ENCODE results near the gene ST3GAL3. TPM values are rescaled to one million over a fixed set of nuclear protein-coding genes. Genes with fewer than 3 reads are reported as not detected.

The ST3GAL3 gene
- total and polyA plus RNA-seq, 10 of the 15 experiments (the other 5 are each of a cell fraction or from before 2014, with no cell fraction given), result 1.2 to 19.3 (median 11.0) TPM

DNA sequence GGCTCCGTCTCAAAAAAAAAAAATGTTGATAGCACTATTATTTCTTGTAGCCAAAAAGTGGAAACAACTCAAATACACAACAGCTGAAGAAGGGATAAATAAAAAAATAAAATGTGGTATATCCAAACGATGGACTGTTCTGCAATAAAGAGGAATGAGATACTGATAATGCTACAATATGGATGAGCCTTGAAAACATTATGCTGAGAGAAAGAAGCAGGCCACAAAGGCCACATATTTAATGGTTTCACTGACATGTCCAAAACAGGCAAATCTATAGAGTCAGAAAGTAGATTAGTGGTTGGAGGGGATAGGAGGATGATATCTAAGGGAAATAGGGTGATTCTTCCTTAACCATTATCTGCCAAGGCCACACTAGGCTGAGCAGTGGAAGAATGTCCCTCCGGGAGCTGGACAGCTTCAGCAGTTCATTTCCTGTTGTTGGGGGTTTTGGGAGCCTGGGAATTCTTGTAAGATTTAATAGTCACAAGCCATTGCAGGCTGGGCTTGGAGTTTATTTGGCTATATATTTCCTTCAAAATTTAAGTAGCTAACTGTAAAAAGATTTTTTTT lies 53.5 kb downstream of the ST3GAL3 start:
- TF ChIP-seq, protein P1, sequence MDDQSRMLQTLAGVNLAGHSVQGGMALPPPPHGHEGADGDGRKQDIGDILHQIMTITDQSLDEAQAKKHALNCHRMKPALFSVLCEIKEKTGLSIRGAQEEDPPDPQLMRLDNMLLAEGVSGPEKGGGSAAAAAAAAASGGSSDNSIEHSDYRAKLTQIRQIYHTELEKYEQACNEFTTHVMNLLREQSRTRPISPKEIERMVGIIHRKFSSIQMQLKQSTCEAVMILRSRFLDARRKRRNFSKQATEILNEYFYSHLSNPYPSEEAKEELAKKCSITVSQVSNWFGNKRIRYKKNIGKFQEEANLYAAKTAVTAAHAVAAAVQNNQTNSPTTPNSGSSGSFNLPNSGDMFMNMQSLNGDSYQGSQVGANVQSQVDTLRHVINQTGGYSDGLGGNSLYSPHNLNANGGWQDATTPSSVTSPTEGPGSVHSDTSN (IDR thresholded peaks at IDR 0.05; ENCODE audit: insufficient replicate concordance, low read depth, low read length), result no peak
- TF ChIP-seq, protein P2, sequence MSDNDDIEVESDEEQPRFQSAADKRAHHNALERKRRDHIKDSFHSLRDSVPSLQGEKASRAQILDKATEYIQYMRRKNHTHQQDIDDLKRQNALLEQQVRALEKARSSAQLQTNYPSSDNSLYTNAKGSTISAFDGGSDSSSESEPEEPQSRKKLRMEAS (IDR thresholded peaks at IDR 0.05; ENCODE audit: low read depth, low read length), result no peak
- TF ChIP-seq ZSCAN29 (IDR thresholded peaks at IDR 0.05), result no peak
- TF ChIP-seq CBX3 (IDR thresholded peaks at IDR 0.05; ENCODE audit: borderline replicate concordance, low read depth), result no peak
- TF ChIP-seq, protein P3, sequence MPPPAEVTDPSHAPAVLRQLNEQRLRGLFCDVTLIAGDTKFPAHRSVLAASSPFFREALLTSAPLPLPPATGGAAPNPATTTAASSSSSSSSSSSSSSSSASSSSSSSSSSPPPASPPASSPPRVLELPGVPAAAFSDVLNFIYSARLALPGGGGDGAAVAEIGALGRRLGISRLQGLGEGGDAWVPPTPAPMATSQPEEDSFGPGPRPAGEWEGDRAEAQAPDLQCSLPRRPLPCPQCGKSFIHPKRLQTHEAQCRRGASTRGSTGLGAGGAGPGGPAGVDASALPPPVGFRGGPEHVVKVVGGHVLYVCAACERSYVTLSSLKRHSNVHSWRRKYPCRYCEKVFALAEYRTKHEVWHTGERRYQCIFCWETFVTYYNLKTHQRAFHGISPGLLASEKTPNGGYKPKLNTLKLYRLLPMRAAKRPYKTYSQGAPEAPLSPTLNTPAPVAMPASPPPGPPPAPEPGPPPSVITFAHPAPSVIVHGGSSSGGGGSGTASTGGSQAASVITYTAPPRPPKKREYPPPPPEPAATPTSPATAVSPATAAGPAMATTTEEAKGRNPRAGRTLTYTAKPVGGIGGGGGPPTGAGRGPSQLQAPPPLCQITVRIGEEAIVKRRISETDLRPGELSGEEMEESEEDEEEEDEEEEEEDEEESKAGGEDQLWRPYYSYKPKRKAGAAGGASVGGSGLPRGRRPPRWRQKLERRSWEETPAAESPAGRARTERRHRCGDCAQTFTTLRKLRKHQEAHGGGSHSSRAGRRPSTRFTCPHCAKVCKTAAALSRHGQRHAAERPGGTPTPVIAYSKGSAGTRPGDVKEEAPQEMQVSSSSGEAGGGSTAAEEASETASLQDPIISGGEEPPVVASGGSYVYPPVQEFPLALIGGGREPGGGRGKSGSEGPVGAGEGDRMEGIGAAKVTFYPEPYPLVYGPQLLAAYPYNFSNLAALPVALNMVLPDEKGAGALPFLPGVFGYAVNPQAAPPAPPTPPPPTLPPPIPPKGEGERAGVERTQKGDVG (CRISPR knock-in tag; IDR thresholded peaks at IDR 0.05), result no peak
- TF ChIP-seq, protein P4, sequence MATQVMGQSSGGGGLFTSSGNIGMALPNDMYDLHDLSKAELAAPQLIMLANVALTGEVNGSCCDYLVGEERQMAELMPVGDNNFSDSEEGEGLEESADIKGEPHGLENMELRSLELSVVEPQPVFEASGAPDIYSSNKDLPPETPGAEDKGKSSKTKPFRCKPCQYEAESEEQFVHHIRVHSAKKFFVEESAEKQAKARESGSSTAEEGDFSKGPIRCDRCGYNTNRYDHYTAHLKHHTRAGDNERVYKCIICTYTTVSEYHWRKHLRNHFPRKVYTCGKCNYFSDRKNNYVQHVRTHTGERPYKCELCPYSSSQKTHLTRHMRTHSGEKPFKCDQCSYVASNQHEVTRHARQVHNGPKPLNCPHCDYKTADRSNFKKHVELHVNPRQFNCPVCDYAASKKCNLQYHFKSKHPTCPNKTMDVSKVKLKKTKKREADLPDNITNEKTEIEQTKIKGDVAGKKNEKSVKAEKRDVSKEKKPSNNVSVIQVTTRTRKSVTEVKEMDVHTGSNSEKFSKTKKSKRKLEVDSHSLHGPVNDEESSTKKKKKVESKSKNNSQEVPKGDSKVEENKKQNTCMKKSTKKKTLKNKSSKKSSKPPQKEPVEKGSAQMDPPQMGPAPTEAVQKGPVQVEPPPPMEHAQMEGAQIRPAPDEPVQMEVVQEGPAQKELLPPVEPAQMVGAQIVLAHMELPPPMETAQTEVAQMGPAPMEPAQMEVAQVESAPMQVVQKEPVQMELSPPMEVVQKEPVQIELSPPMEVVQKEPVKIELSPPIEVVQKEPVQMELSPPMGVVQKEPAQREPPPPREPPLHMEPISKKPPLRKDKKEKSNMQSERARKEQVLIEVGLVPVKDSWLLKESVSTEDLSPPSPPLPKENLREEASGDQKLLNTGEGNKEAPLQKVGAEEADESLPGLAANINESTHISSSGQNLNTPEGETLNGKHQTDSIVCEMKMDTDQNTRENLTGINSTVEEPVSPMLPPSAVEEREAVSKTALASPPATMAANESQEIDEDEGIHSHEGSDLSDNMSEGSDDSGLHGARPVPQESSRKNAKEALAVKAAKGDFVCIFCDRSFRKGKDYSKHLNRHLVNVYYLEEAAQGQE (IDR thresholded peaks at IDR 0.05; ENCODE audit: low read depth, low read length), result no peak
- TF ChIP-seq RELA (IDR thresholded peaks at IDR 0.05; ENCODE audit: borderline replicate concordance, partially characterized antibody), result no peak
- TF ChIP-seq YBX1 (IDR thresholded peaks at IDR 0.05), result no peak
- TF ChIP-seq LARP7 (IDR thresholded peaks at IDR 0.05), result no peak
- TF ChIP-seq RUNX3 (IDR thresholded peaks at IDR 0.05; ENCODE audit: low read length), result no peak
- no peak for TF ChIP-seq DPF2 (IDR thresholded peaks at IDR 0.05)
- no peak for TF ChIP-seq KDM1A (IDR thresholded peaks at IDR 0.05; ENCODE audit: borderline replicate concordance)
- no peak for TF ChIP-seq CEBPB (IDR thresholded peaks at IDR 0.05; ENCODE audit: borderline replicate concordance in 1 of 2, low read depth in 2 of 2, low read length in 2 of 2)
- no peak for TF ChIP-seq ASH2L (IDR thresholded peaks at IDR 0.05; ENCODE audit: borderline replicate concordance, low read depth)
- TF ChIP-seq CHD2 (IDR thresholded peaks at IDR 0.05; ENCODE audit: borderline replicate concordance, low read depth, low read length), result no peak
- H2AFZ ChIP-seq (ENCODE audit: control insufficient read depth, low read depth, low read length), result no peak overlapping the region
- BruUV-seq (replicated peaks), result no TSS peak
- H3K4me1 ChIP-seq (ENCODE audit: control insufficient read depth, insufficient read depth, low read length), result peaks cover 5% of the 10 kb centered on the region; the same call in 1 of the 2 replicates
- ATAC-seq (no peak), FAIRE-seq (no peak), DNase-seq (ENCODE audit: low read depth, low spot score) (no peak)
- H3K27ac ChIP-seq (ENCODE audit: control insufficient read depth, insufficient read depth), result no peak overlapping the region
- WGBS (ENCODE audit: insufficient coverage, insufficient replicate concordance, low lambda C conversion rate, missing lambda C conversion rate), result 98% methylated on average over 3 of the region's 3 CpGs
- SMC1A ChIA-PET (ENCODE audit: uncharacterized antibody, unreplicated experiment), result interaction anchor here (0.6 to 3.5 kb wide), 2 partner anchors 174 to 481 kb away, joined by 3 to 29 read pairs; no protein-coding TSS in a partner anchor
- H3K9me3 ChIP-seq (replicated peaks; ENCODE audit: control insufficient read depth, insufficient read depth, low read length), result no peaks in the 10 kb centered on the region
- intact Hi-C loops (cut with micrococcal nuclease; ENCODE audit: unreplicated experiment), result loop anchor here (5.0 kb wide), 2 partner anchors 234 to 524 kb away; no protein-coding TSS in a partner anchor
- peaks cover 2% of the 10 kb centered on the region for H3K79me2 ChIP-seq (ENCODE audit: control insufficient read depth, insufficient read depth, low read length)
- H3K4me2 ChIP-seq (ENCODE audit: control insufficient read depth, insufficient read depth), result no peak overlapping the region
- H3K27me3 ChIP-seq (replicated peaks in 1 of 2; ENCODE audit: control insufficient read depth in 2 of 2, insufficient read depth in 2 of 2, low read length in 1 of 2), result no peaks in the 10 kb centered on the region
- RAD21 ChIA-PET (ENCODE audit: unreplicated experiment), result interaction anchor here (0.9 to 3.2 kb wide), 2 partner anchors 174 to 183 kb away, joined by 3 to 22 read pairs; no protein-coding TSS in a partner anchor
- H3K36me3 ChIP-seq (ENCODE audit: control insufficient read depth in 2 of 2, insufficient read depth in 2 of 2, low read length in 1 of 2), result no peaks in the 10 kb centered on the region
- H3K4me3 ChIP-seq, result no peak overlapping the region
- CTCF ChIA-PET, result interaction anchor here (0.7 to 14.9 kb wide), 7 partner anchors 13 to 232 kb away, joined by 3 to 1117 read pairs (median 4); partner anchors contain the start of genes ARTN and IPO13
- H3K9ac ChIP-seq (ENCODE audit: control insufficient read depth, insufficient read depth, low read length), result no peak overlapping the region
- in situ Hi-C loops (cut with MboI), result loop anchor here (5.0 to 10.0 kb wide), 2 partner anchors 171 to 274 kb away; partner anchors contain the start of genes ARTN and SLC6A9
- no peaks in the 10 kb centered on the region for H4K20me1 ChIP-seq (ENCODE audit: control insufficient read depth, insufficient read depth)
- POLR2A ChIA-PET, result interaction anchor here (0.6 to 0.7 kb wide), 4 partner anchors 167 to 245 kb away, joined by 3 to 7 read pairs (median 4); no protein-coding TSS in a partner anchor

Data from GM12878 (cell line).